C4-2B (cell line): ENCODE measurements around the gene GABPB1.
A peak's percentile ranks its signal among the peaks of the same experiment; 100 is the strongest.

ENCODE experiments used
- H3K27ac ChIP-seq: fragments of 450-650 bp; 2 replicates; pipeline ENCODE4 v1.5.1; 2017
- CTCF ChIP-seq: fragments of 450-650 bp; conservative IDR thresholded peaks from 2 replicates; pipeline ENCODE4 v1.5.1; 2017; ENCODE audit warnings: mild to moderate bottlenecking
- ZFX ChIP-seq: fragments of 450-650 bp; IDR thresholded peaks from 2 replicates; pipeline ENCODE4 v1.6.1; 2017

The GABPB1 gene

GRCh38 chr15:50250760-50251394 lies 104.1 kb downstream of the GABPB1 start:
- TF ChIP-seq ZFX (no peak), CTCF (no peak)
- no peak overlapping the region for H3K27ac ChIP-seq

- TF ChIP-seq ZFX, result no peak
- no peak for TF ChIP-seq CTCF
- peak overlapping the region; percentile 49 for H3K27ac ChIP-seq
Observed at GRCh38 chr15:50249704-50250103, 105.3 kb downstream of the GABPB1 start.

GRCh38 chr15:50248994-50249582 lies 105.9 kb downstream of the GABPB1 start:
- TF ChIP-seq CTCF, result no peak
- H3K27ac ChIP-seq, result peak overlapping the region; percentile 49; the same call in 1 of the 2 replicates

GRCh38 chr15:50247819-50248655 lies 107.0 kb downstream of the GABPB1 start:
- no peak for TF ChIP-seq ZFX
- TF ChIP-seq CTCF, result no peak

GRCh38 chr15:50246631-50247030 lies 108.4 kb downstream of the GABPB1 start:
- no peak for TF ChIP-seq ZFX
- no peak for TF ChIP-seq CTCF
- H3K27ac ChIP-seq, result no peak overlapping the region; the same call in 1 of the 2 replicates

More at GRCh38 chr15:50247819-50248655, 107.0 kb downstream of the GABPB1 start:
- no peak overlapping the region for H3K27ac ChIP-seq

- peak overlapping the region; percentile 64 for H3K27ac ChIP-seq
- TF ChIP-seq ZFX, result no peak
- no peak for TF ChIP-seq CTCF
Observed at GRCh38 chr15:50244959-50245624, 109.9 kb downstream of the GABPB1 start.
